GM20000 (cell line): Measurements from ENCODE around the gene PJA2.

Source experiments
- DNase-seq: peaks from one replicate; pipeline ENCODE4 v3.0.0; 2012; ENCODE audit warnings: low spot score
- CTCF ChIP-seq: IDR thresholded peaks from 2 replicates; pipeline ENCODE4 v1.5.1; 2012; ENCODE audit warnings: mild to moderate bottlenecking, control low read depth; ENCODE audit errors: extremely low read depth, missing control alignments

Gene PJA2

DNA sequence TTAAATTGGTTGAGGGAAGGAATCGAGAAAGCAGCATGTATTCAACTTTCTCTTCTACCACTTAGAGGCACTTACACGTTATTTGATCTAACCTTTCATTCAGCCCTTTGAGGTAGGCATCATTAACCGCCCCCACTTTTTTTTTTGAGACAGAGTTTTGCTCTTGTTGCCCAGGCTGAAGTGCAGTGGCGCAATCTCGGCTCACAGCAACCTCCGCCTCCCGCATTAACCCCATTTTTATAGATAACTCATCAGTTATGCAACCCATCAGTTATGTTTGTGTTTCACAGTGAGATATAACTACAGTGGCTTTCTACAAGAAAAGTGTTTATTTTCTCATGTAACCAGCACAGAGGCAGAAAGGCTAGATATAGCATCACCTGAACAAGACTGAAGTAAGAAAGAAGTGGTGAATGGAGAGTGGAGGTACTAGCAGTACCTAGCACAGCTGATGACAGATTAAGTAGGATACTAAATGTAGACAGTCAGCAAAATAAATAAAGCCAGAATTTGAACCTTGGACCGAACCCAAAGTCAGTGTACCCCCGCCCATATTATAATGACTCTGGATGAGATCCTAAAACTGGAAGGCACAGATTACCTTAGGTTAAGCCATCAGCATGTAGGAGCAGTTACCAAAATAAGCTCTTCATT is 91.2 kb downstream of the PJA2 start:
- DNase-seq: no peak
- TF ChIP-seq CTCF: no peak

GRCh38 chr5:109316634-109317033 is 93.1 kb downstream of the PJA2 start:
- no peak for TF ChIP-seq CTCF
- no peak for DNase-seq

DNA sequence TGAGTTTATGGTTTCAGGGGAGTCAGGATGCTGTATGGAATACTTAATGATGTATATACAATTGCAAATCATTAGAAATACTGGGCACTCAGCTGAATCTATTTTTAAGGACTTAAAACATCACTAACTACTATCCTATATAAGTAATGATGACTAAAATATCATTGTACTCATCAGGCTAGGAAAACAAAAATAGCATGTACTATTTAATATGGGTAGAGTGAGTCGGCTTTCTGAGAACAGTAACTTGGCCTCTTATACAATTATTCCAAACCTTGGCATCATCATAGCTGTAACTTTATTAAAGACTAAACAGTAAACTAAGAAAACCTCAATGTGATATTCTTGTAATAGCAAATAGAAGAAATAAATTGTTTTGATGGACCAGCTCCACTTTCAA is 94.5 kb downstream of the PJA2 start:
- DNase-seq: no peak
- no peak for TF ChIP-seq CTCF

DNA sequence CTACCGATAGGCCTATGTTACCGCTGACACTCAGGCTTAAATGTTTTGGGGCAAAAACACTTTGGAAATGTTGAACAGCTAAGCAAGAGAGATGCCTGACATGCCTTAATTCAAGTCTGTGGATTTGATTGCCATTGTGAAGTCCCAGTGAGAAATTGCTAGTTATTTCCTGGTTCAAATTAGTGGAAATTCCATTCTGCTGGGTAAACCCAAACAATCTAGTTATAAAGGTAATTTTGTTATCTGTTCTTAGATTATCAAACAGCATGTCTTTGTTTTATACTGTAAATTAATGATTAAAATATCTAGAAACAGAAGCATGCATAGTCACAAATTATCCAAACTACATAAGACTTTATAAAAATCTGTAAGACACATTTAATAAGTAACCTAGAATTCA is 96.6 kb downstream of the PJA2 start:
- no peak for DNase-seq
- TF ChIP-seq CTCF: no peak

- no peak for TF ChIP-seq CTCF
- DNase-seq: no peak
These were observed 97.1 kb downstream of the PJA2 start for GRCh38 chr5:109312695-109313094.

GRCh38 chr5:109310315-109310714 is 99.5 kb downstream of the PJA2 start:
- no peak for TF ChIP-seq CTCF
- no peak for DNase-seq

GRCh38 chr5:109309326-109310063 is 100.3 kb downstream of the PJA2 start:
- DNase-seq: no peak
- TF ChIP-seq CTCF: no peak
